Lower lobe of right lung (tissue), 2 donors: ENCODE results near the gene LGALS7. TPM values are rescaled to one million over a fixed set of nuclear protein-coding genes. Genes with fewer than 3 reads are reported as not detected.
"Not testable (repeated sequence)": the region's sequence is repeated elsewhere in the genome, so short reads cannot be mapped to it uniquely, and the experiment has no call there.

Experiments
- ATAC-seq, 2 donors: fragments of 200-7000 bp; cut with Tn5 transposase; one replicate each; pipeline ENCODE4 v1.9.1; 2020 to 2022; ENCODE audit warnings: mild to moderate bottlenecking in 2 of 2, moderate library complexity in 2 of 2
- DNase-seq: peaks from one replicate; pipeline ENCODE4 v3.0.0-alpha.2; 2020
- H3K27ac ChIP-seq: fragments of 200-600 bp; one replicate; pipeline ENCODE4 v1.8.0; 2022
- H3K27me3 ChIP-seq: fragments of 200-600 bp; one replicate; pipeline ENCODE4 v1.8.0; 2022; ENCODE audit warnings: low read depth
- H3K36me3 ChIP-seq: fragments of 200-600 bp; one replicate; pipeline ENCODE4 v1.8.0; 2022; ENCODE audit warnings: mild to moderate bottlenecking
- H3K4me1 ChIP-seq: fragments of 200-600 bp; one replicate; pipeline ENCODE4 v1.8.0; 2022
- H3K4me3 ChIP-seq: fragments of 200-600 bp; one replicate; pipeline ENCODE4 v1.8.0; 2022; ENCODE audit warnings: mild to moderate bottlenecking
- H3K9me3 ChIP-seq: fragments of 200-600 bp; one replicate; pipeline ENCODE4 v1.8.0; 2022
- intact Hi-C: fragments of 100-400 bp; cut with DNase I; formaldehyde crosslinking; loops from one replicate; pipeline ENCODE4 v1.11.0; 2022
- total RNA-seq: library from RNA; stranded (reverse); fragmentation: NEBNext Ultra II Directional; extraction: Animal tissue kit (Norgen Biotek cat#: 25700); gene quantifications from one replicate; pipeline ENCODE4 v1.2.1, GENCODE V29; 2021
- TF ChIP-seq, protein P1 (sequence below): fragments of 200-600 bp; IDR thresholded peaks from one replicate; pipeline ENCODE4 v1.8.0; 2022; ENCODE audit warnings: antibody characterized with exemption, mild to moderate bottlenecking
- donor health status: DM: no; HTN: yes; CAD: no; lungs with severe emphysema.

LGALS7 gene
- total RNA-seq, 1 donor from 2014 or later = not detected

DNA sequence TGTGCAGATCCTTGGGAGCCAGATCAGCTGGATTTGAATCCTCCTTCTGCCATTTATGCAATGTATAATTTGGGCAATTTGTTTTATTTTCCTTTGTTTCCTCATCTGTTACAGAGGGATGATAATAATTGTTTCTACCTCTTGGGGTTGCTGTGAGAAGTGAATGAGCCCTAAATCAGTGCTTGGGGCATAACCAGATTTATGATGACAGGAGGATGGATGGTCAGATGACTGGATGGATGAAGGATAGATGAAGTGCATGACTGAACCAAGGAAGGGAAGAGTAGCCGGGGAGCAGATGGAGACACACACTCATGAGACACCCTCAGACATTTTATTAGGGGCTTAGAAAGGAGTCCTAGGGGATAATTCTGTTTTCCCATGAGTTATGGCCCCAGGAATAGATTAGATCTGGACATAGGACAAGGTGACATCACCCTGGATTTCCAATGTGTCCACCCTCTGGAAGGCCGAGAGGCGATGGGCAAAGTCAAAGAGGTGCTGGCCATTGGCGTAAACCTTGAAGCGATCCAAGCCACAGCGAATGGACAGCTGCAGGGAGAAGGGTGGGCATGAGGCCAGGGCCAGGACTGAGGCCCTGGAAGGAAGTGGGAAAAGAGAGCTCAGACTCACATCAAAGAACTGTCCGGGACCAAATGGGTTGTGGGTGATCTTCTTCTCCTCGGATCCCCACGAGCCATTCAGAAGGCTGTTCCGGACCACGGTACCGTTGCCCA lies 28.2 kb upstream of the LGALS7 start:
- no peak for DNase-seq
- no peaks in the 10 kb centered on the region for H3K9me3 ChIP-seq
- ATAC-seq = no peak
- no peaks in the 10 kb centered on the region for H3K27me3 ChIP-seq
- no peak overlapping the region for H3K27ac ChIP-seq
- H3K4me3 ChIP-seq = no peak overlapping the region
- no peaks in the 10 kb centered on the region for H3K36me3 ChIP-seq
- intact Hi-C loops = no loop called here
- TF ChIP-seq, protein P1, sequence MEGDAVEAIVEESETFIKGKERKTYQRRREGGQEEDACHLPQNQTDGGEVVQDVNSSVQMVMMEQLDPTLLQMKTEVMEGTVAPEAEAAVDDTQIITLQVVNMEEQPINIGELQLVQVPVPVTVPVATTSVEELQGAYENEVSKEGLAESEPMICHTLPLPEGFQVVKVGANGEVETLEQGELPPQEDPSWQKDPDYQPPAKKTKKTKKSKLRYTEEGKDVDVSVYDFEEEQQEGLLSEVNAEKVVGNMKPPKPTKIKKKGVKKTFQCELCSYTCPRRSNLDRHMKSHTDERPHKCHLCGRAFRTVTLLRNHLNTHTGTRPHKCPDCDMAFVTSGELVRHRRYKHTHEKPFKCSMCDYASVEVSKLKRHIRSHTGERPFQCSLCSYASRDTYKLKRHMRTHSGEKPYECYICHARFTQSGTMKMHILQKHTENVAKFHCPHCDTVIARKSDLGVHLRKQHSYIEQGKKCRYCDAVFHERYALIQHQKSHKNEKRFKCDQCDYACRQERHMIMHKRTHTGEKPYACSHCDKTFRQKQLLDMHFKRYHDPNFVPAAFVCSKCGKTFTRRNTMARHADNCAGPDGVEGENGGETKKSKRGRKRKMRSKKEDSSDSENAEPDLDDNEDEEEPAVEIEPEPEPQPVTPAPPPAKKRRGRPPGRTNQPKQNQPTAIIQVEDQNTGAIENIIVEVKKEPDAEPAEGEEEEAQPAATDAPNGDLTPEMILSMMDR = no peak
- H3K4me1 ChIP-seq = no peaks in the 10 kb centered on the region

DNA sequence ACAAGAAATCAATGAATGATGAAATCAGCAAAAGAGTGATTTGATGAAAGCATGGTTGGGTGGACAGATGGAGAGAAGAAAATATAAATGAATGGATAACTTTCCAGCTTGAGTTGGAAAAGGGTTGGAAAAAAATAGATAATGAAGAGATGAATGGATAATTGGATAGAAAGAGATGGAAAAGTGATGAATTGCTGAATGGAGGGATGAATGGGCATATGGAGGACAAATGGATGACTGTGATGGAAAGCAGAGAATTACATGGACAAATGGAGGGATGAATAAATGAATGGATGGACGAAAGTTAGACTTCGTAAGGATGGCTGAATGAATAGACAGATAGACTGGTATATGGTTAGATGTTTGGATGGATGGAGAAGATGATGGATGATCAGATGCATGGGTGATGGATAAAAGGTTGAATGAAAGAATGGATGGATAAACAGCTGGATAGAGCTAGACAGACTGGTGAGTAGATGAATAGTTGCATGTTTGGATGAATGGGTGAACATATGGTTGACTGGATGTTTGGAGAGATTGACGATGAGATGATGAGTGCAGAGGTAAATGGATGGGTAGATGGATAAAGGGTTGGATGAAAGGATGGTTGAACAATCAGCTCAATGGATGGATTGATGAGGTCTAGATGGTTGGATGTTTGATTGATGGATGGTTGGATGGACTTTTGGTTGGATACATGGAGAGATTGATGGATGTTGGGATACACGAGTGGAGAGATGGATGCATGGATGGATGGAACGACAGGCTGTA lies 27.4 kb upstream of the LGALS7 start:
- intact Hi-C loops = no loop called here
- no peak overlapping the region for H3K4me3 ChIP-seq
- no peaks in the 10 kb centered on the region for H3K27me3 ChIP-seq
- TF ChIP-seq, protein P1 = no peak
- no peak for ATAC-seq
- no peaks in the 10 kb centered on the region for H3K36me3 ChIP-seq
- no peak overlapping the region for H3K27ac ChIP-seq
- no peaks in the 10 kb centered on the region for H3K4me1 ChIP-seq
- no peaks in the 10 kb centered on the region for H3K9me3 ChIP-seq
- no peak for DNase-seq

DNA sequence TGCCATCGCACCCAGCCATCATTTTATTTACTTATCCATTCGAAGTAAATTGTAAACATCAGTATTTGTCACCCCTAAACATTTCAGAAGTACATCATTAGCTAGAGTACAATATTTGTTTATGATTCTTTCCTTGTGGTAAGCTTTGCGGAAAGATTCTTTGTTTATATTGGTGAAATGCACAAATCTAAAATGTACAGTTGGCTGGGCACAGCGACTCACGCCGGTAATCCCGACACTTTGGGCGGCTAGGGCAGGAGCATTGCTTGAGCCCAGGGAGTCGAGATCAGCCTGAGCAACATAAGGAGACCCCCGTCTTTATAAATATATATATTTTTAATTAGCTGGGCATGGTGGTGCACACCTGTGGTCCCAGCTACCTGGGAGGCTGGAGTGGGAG lies 25.8 kb upstream of the LGALS7 start:
- intact Hi-C loops = no loop called here
- Histone ChIP-seq H3K4me1 (no peaks in the 10 kb centered on the region), H3K4me3 (no peak overlapping the region), H3K36me3 (no peaks in the 10 kb centered on the region), H3K9me3 (no peaks in the 10 kb centered on the region), H3K27me3 (no peaks in the 10 kb centered on the region), H3K27ac (no peak overlapping the region)
- no peak for DNase-seq
- ATAC-seq = no peak
- TF ChIP-seq, protein P1 = no peak

DNA sequence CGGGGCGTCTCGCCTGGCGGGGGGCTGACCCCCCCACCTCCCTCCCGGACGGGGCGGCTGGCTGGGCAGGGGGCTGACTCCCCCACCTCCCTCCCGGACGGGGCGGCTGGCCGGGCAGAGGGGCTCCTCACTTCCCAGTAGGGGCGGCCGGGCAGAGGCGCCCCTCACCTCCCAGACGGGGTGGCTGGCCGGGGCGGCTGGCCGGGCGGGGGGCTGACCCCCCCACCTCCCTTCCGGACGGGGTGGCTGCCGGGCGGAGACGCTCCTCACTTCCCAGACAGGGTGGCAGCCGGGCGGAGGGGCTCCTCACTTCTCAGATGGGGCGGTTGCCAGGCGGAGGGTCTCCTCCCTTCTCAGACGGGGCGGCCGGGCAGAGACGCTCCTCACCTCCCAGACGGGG lies 24.5 kb upstream of the LGALS7 start:
- DNase-seq, intact Hi-C loops, ATAC-seq, H3K27ac ChIP-seq, H3K36me3 ChIP-seq, H3K4me1 ChIP-seq, H3K27me3 ChIP-seq, H3K9me3 ChIP-seq, H3K4me3 ChIP-seq: not testable (repeated sequence)

DNA sequence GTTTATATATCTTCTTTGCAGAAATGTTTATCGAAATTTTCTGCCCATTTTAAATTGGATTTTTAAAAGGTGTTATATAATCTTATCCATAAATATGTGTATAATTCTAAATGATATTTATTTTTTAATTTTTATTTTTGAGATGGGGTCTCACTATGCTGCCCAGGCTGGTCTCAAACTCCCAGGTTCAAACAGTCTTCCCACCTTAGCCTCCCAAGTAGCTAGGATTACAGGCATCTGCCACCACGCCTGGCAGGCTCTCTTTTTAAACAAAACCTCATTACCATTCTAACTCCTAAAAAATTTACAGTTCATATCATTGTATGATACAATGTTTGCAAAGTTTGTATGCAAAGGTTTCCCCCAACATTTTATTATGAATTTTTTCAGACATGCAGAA lies 22.8 kb upstream of the LGALS7 start:
- Histone ChIP-seq H3K27ac (no peak overlapping the region), H3K9me3 (no peaks in the 10 kb centered on the region), H3K27me3 (no peaks in the 10 kb centered on the region), H3K36me3 (no peaks in the 10 kb centered on the region), H3K4me1 (peaks cover 8% of the 10 kb centered on the region), H3K4me3 (no peak overlapping the region)
- DNase-seq (no peak), ATAC-seq (no peak)
- intact Hi-C loops = no loop called here
- TF ChIP-seq, protein P1 = no peak

DNA sequence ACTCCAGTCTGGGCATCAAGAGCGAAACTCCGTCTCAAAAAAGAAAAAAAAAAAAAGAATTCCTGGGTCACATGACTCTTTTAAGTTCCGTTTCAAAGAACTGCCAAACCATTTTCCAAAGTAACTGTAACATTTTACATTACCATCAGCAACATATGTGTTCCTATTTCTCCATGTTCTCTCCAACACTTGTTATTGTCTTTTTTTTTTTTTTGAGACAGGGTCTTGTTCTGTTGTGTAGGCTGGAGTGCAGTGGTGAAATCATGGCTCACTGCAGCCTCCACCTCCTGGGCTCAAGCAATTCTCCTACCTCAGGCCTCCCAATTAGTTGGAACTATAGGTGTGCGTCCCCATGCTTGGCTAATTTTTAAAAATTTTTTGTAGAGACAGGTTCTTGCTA lies 22.2 kb upstream of the LGALS7 start:
- TF ChIP-seq, protein P1 = no peak
- Histone ChIP-seq H3K27me3 (no peaks in the 10 kb centered on the region), H3K27ac (no peak overlapping the region), H3K4me1 (peaks cover 8% of the 10 kb centered on the region), H3K4me3 (no peak overlapping the region), H3K36me3 (no peaks in the 10 kb centered on the region), H3K9me3 (no peaks in the 10 kb centered on the region)
- intact Hi-C loops = no loop called here
- DNase-seq = no peak
- ATAC-seq = no peak
